ENCODE data around the gene FCHO1. TPM values are rescaled to one million over a fixed set of nuclear protein-coding genes. Genes with fewer than 3 reads are reported as not detected.

Gene FCHO1
- total RNA-seq, 2 experiments from 2014 or later, result 85.6 to 107 TPM

DNA sequence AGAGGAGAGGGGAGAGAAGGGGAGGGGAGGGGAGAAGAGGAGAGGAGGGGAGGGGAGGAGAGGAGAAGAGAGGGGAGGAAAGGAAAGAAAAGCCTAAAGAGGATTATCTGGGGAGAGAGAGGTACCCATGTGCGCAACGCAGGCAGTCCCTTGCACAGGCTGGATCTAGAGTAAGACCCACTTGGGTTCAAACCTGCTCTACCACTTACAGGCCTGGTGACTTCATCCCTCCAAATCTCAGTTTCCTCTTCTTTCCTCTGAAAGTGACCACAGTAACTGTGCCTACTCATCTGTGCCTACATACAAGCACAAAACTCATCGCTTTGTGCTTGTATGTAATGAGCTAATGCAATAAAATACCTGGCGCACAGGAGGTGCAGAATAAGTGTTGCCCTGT, 32.7 kb upstream of the FCHO1 start:
- peaks cover 17% of the 10 kb centered on the region for H3K79me2 ChIP-seq (ENCODE audit: insufficient read depth, low read depth, low read length)
- H3K9me2 ChIP-seq (ENCODE audit: insufficient read depth, low read length), result no peaks in the 10 kb centered on the region
- H3K36me3 ChIP-seq (ENCODE audit: insufficient read depth, low read length), result peaks cover 15% of the 10 kb centered on the region; the same call in 1 of the 2 replicates
- intact Hi-C loops (cut with micrococcal nuclease; ENCODE audit: unreplicated experiment), result loop anchor here (5.0 kb wide), 1 partner anchor 139 kb away; the partner anchor contains the start of gene RPL18A
- H2AFZ ChIP-seq (ENCODE audit: low read length), result peak overlapping the region; percentile 86; the same call in 1 of the 2 replicates
- H4K20me1 ChIP-seq (ENCODE audit: insufficient read depth, low read length), result peaks cover 5% of the 10 kb centered on the region; the same call in 1 of the 2 replicates
- ChIA-PET POLR2A (interaction anchor here (0.6 to 2.1 kb wide), 9 partner anchors 9 to 141 kb away, joined by 3 to 8 read pairs (median 3); partner anchors contain the start of gene FCHO1), CTCF (ENCODE audit: unreplicated experiment) (interaction anchor here (0.8 to 1.1 kb wide), 2 partner anchors 36 to 48 kb away, joined by 3 to 4 read pairs; no protein-coding TSS in a partner anchor)
- no peak for DNase-seq (ENCODE audit: low spot score)
- H3K27ac ChIP-seq (ENCODE audit: low read depth, low read length, poor library complexity, severe bottlenecking), result peak overlapping the region; percentile 20
- no TSS peak for BruUV-seq (replicated peaks)
- peak overlapping the region; percentile 95 for H3K4me3 ChIP-seq (ENCODE audit: low read depth, low read length, poor library complexity, severe bottlenecking)
- no peaks in the 10 kb centered on the region for H3K9me3 ChIP-seq (ENCODE audit: low read length)
- peak overlapping the region; percentile 99 for H3K4me2 ChIP-seq (ENCODE audit: low read length)
- peaks cover 33% of the 10 kb centered on the region for H3K4me1 ChIP-seq (ENCODE audit: insufficient read depth, low read length, poor library complexity, severe bottlenecking)
- TF ChIP-seq EZH2phosphoT487 (IDR thresholded peaks at IDR 0.05; ENCODE audit: borderline replicate concordance, low read depth, low read length), result no peak
- TF ChIP-seq CTCF (conservative IDR thresholded peaks at IDR 0.05; ENCODE audit: low read length), result no peak

- peaks cover 5% of the 10 kb centered on the region; the same call in 1 of the 2 replicates for H4K20me1 ChIP-seq (ENCODE audit: insufficient read depth, low read length)
- DNase-seq (ENCODE audit: low spot score), result peak; percentile 81
- no peaks in the 10 kb centered on the region for H3K9me3 ChIP-seq (ENCODE audit: low read length)
- H3K4me3 ChIP-seq (ENCODE audit: low read depth, low read length, poor library complexity, severe bottlenecking), result peak within 1 kb of the TSS; percentile 95
- CTCF ChIA-PET (ENCODE audit: unreplicated experiment), result interaction anchor here (0.8 to 1.1 kb wide), 2 partner anchors 36 to 47 kb away, joined by 3 to 4 read pairs; no protein-coding TSS in a partner anchor
- no TSS peak for BruUV-seq (replicated peaks)
- POLR2A ChIA-PET, result interaction anchor here (0.6 to 2.1 kb wide), 9 partner anchors 10 to 140 kb away, joined by 3 to 8 read pairs (median 3); partner anchors contain the start of gene FCHO1
- peaks cover 33% of the 10 kb centered on the region for H3K4me1 ChIP-seq (ENCODE audit: insufficient read depth, low read length, poor library complexity, severe bottlenecking)
- TF ChIP-seq CTCF (conservative IDR thresholded peaks at IDR 0.05; ENCODE audit: low read length) (no peak), EZH2phosphoT487 (IDR thresholded peaks at IDR 0.05; ENCODE audit: borderline replicate concordance, low read depth, low read length) (no peak)
- peak within 1 kb of the TSS; percentile 20 for H3K27ac ChIP-seq (ENCODE audit: low read depth, low read length, poor library complexity, severe bottlenecking)
- peaks cover 17% of the 10 kb centered on the region for H3K79me2 ChIP-seq (ENCODE audit: insufficient read depth, low read depth, low read length)
- H3K9me2 ChIP-seq (ENCODE audit: insufficient read depth, low read length), result no peaks in the 10 kb centered on the region
- peak within 1 kb of the TSS; percentile 99 for H3K4me2 ChIP-seq (ENCODE audit: low read length)
- intact Hi-C loops (cut with micrococcal nuclease; ENCODE audit: unreplicated experiment), result loop anchor here (5.0 kb wide), 1 partner anchor 138 kb away; the partner anchor contains the start of gene RPL18A
- H2AFZ ChIP-seq (ENCODE audit: low read length), result peak within 1 kb of the TSS; percentile 86; the same call in 1 of the 2 replicates
- peaks cover 19% of the 10 kb centered on the region; the same call in 1 of the 2 replicates for H3K36me3 ChIP-seq (ENCODE audit: insufficient read depth, low read length)
Measured at GRCh38 chr19:17718947-17719711, 32.1 kb upstream of the FCHO1 start, which contains the start of gene MAP1S. Gene MAP1S (plus strand): TSS chr19:17719480. CDS start chr19:17719503, 23 bp downstream.

Data from OCI-LY7 (cell line).